Loucy (cell line): Measurements from ENCODE around the gene APOE.
A peak's percentile ranks its signal among the peaks of the same experiment; 100 is the strongest.

ENCODE experiments used
- H2AFZ ChIP-seq: fragments of 200-600 bp; sonication (generic); 2 replicates; pipeline ENCODE4 v1.6.0; 2016; ENCODE audit warnings: antibody characterized with exemption, mild to moderate bottlenecking, low read length, moderate library complexity
- H3F3A ChIP-seq: fragments of 200-600 bp; 2 replicates; pipeline ENCODE4 v1.6.0; 2016; ENCODE audit warnings: antibody characterized with exemption, low read depth, mild to moderate bottlenecking
- H3K27me3 ChIP-seq: fragments of 200-600 bp; sonication (generic); 2 replicates; pipeline ENCODE4 v1.6.1; 2014; ENCODE audit warnings: low read length, mild to moderate bottlenecking; ENCODE audit not compliant: insufficient read depth, poor library complexity, severe bottlenecking
- H3K36me3 ChIP-seq: fragments of 200-600 bp; sonication (generic); 2 replicates; pipeline ENCODE4 v1.6.1; 2016; ENCODE audit warnings: low read length; ENCODE audit not compliant: insufficient read depth
- H3K4me1 ChIP-seq: fragments of 200-600 bp; sonication (generic); 2 replicates; pipeline ENCODE4 v1.5.1; 2014; ENCODE audit warnings: low read length, mild to moderate bottlenecking; ENCODE audit not compliant: insufficient read depth, poor library complexity, severe bottlenecking
- H3K4me2 ChIP-seq: fragments of 200-600 bp; sonication (generic); 2 replicates; pipeline ENCODE4 v1.6.0; 2014; ENCODE audit warnings: antibody characterized with exemption, low read length, low read depth, mild to moderate bottlenecking; ENCODE audit not compliant: poor library complexity, severe bottlenecking
- H3K4me3 ChIP-seq: fragments of 200-600 bp; sonication (generic); 2 replicates; pipeline ENCODE4 v1.5.1; 2014; ENCODE audit warnings: low read length, mild to moderate bottlenecking, mixed read lengths; ENCODE audit not compliant: poor library complexity, severe bottlenecking
- H3K79me2 ChIP-seq: fragments of 200-600 bp; sonication (generic); 2 replicates; pipeline ENCODE4 v1.6.1; 2014; ENCODE audit warnings: low read length; ENCODE audit not compliant: insufficient read depth
- H3K9ac ChIP-seq: fragments of 200-600 bp; sonication (generic); 2 replicates; pipeline ENCODE4 v1.6.0; 2014; ENCODE audit warnings: mild to moderate bottlenecking, low read depth, low read length, moderate library complexity; ENCODE audit not compliant: poor library complexity, severe bottlenecking
- H3K9me2 ChIP-seq: fragments of 200-600 bp; sonication (generic); replicated peaks from 2 replicates; pipeline ENCODE4 v1.6.1; 2016; ENCODE audit warnings: low read depth, low read length, mixed read lengths
- H3K9me3 ChIP-seq: fragments of 200-600 bp; sonication (generic); 2 replicates; pipeline ENCODE4 v1.6.1; 2014; ENCODE audit warnings: mild to moderate bottlenecking, antibody characterized with exemption, low read length, low read depth; ENCODE audit not compliant: insufficient read depth
- H4K20me1 ChIP-seq: fragments of 200-600 bp; sonication (generic); 2 replicates; pipeline ENCODE4 v1.6.0; 2014; ENCODE audit warnings: antibody characterized with exemption, low read length, mild to moderate bottlenecking; ENCODE audit not compliant: insufficient read depth, poor library complexity, severe bottlenecking
- EZH2phosphoT487 ChIP-seq: fragments of 200-600 bp; IDR thresholded peaks from 2 replicates; pipeline ENCODE4 v1.6.1; 2018; ENCODE audit warnings: antibody characterized with exemption, mild to moderate bottlenecking, moderate library complexity, borderline replicate concordance
- TF ChIP-seq, protein P1 (sequence below): fragments of 200-600 bp; sonication (generic); conservative IDR thresholded peaks from 2 replicates; pipeline ENCODE4 v1.5.1; 2014; ENCODE audit warnings: mild to moderate bottlenecking, antibody characterized with exemption, low read length

APOE gene

DNA sequence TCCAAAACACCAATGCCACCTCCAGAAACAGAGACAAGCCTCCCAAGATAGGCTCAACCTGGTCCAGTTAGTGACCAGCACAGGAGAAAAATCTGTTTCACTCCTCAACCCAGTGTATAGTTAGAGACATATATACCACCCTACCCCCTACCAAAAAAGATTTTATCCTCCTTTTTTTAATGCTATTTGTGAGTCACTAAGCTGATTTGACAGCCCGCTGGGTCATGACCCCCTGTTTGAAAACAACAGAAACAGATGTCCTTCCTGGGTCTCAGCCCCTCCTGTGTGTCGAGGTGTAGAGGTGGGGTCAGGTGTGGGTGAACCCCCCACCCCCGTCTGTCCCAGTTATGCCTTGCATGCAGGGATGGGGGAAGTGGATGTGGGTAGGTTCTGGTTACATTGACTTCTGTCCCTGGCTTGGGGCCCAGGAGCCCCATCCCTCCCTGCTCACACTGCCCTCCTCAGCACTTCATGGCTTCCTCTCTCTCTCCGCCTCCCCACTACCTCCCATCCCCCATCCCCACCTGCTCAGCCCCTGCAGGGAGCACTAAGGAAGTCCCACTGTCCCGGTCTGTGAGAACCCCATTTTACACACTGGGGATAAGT is 28.6 kb upstream of the APOE start:
- peak overlapping the region; percentile 30 for H3K4me2 ChIP-seq
- no peaks in the 10 kb centered on the region for H4K20me1 ChIP-seq
- peak overlapping the region; percentile 34; the same call in 1 of the 2 replicates for H2AFZ ChIP-seq
- H3K9me3 ChIP-seq, result no peaks in the 10 kb centered on the region
- no peaks in the 10 kb centered on the region for H3K36me3 ChIP-seq
- no peak for TF ChIP-seq EZH2phosphoT487
- TF ChIP-seq, protein P1, sequence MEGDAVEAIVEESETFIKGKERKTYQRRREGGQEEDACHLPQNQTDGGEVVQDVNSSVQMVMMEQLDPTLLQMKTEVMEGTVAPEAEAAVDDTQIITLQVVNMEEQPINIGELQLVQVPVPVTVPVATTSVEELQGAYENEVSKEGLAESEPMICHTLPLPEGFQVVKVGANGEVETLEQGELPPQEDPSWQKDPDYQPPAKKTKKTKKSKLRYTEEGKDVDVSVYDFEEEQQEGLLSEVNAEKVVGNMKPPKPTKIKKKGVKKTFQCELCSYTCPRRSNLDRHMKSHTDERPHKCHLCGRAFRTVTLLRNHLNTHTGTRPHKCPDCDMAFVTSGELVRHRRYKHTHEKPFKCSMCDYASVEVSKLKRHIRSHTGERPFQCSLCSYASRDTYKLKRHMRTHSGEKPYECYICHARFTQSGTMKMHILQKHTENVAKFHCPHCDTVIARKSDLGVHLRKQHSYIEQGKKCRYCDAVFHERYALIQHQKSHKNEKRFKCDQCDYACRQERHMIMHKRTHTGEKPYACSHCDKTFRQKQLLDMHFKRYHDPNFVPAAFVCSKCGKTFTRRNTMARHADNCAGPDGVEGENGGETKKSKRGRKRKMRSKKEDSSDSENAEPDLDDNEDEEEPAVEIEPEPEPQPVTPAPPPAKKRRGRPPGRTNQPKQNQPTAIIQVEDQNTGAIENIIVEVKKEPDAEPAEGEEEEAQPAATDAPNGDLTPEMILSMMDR, result no peak
- no peaks in the 10 kb centered on the region for H3F3A ChIP-seq
- peak overlapping the region; percentile 21 for H3K9ac ChIP-seq
- no peaks in the 10 kb centered on the region for H3K79me2 ChIP-seq
- H3K27me3 ChIP-seq, result no peaks in the 10 kb centered on the region
- H3K4me3 ChIP-seq, result no peak overlapping the region
- peaks cover 9% of the 10 kb centered on the region for H3K4me1 ChIP-seq
- H3K9me2 ChIP-seq, result no peaks in the 10 kb centered on the region

- no peaks in the 10 kb centered on the region for H4K20me1 ChIP-seq
- H3F3A ChIP-seq, result no peaks in the 10 kb centered on the region
- H2AFZ ChIP-seq, result no peak overlapping the region
- no peak overlapping the region for H3K4me3 ChIP-seq
- no peaks in the 10 kb centered on the region for H3K27me3 ChIP-seq
- H3K79me2 ChIP-seq, result no peaks in the 10 kb centered on the region
- H3K9me3 ChIP-seq, result no peaks in the 10 kb centered on the region
- H3K4me2 ChIP-seq, result no peak overlapping the region
- H3K4me1 ChIP-seq, result peaks cover 9% of the 10 kb centered on the region
- H3K9ac ChIP-seq, result no peak overlapping the region
- H3K36me3 ChIP-seq, result no peaks in the 10 kb centered on the region
- TF ChIP-seq, protein P1, result no peak
- TF ChIP-seq EZH2phosphoT487, result no peak
- H3K9me2 ChIP-seq, result no peaks in the 10 kb centered on the region
These were observed 27.3 kb upstream of the APOE start for GRCh38 chr19:44878120-44878865.

- no peaks in the 10 kb centered on the region for H3K27me3 ChIP-seq
- H3K9ac ChIP-seq, result no peak overlapping the region
- H3K9me2 ChIP-seq, result no peaks in the 10 kb centered on the region
- H3K4me3 ChIP-seq, result no peak overlapping the region
- H3K9me3 ChIP-seq, result no peaks in the 10 kb centered on the region
- no peaks in the 10 kb centered on the region for H3K36me3 ChIP-seq
- H2AFZ ChIP-seq, result no peak overlapping the region
- H3K79me2 ChIP-seq, result no peaks in the 10 kb centered on the region
- no peak for TF ChIP-seq EZH2phosphoT487
- TF ChIP-seq, protein P1, result no peak
- no peak overlapping the region for H3K4me2 ChIP-seq
- no peaks in the 10 kb centered on the region for H3F3A ChIP-seq
- H3K4me1 ChIP-seq, result peaks cover 9% of the 10 kb centered on the region
- H4K20me1 ChIP-seq, result no peaks in the 10 kb centered on the region
These were observed 26.1 kb upstream of the APOE start for GRCh38 chr19:44879309-44880065.
